Muscle of back (tissue), 13 donors: Measurements from ENCODE around the gene CLDN16. TPM values are rescaled to one million over a fixed set of nuclear protein-coding genes. Genes with fewer than 3 reads are reported as not detected.

Experiments used
- DNase-seq, 3 donors: peaks; one replicate each; pipeline versions ENCODE4 v3.0.0 to v3.0.0-alpha.2; 2013
- long read RNA-seq, 9 donors: transcript quantifications; one replicate each; lab custom pipeline, GENCODE V29; 2026
- polyA plus RNA-seq, 10 donors: library from polyadenylated mRNA; unstranded; fragments of 120-200 nt; gene quantifications; one replicate each; pipeline ENCODE4 v1.2.1, GENCODE V29; 2013; ENCODE audit not compliant: insufficient read length in 10 of 10

CLDN16 gene
- polyA plus RNA-seq, result under 1 TPM in 8 of 10 donors, not detected in 2; 0.04 to 0.45 (median 0.21) TPM
- long read RNA-seq, donor 1, result 0 reads
- long read RNA-seq, donor 2, result 0 reads
- long read RNA-seq, donor 3, result 0 reads
- long read RNA-seq, donor 4, result 0 reads
- long read RNA-seq, donor 5, result 0 reads
- long read RNA-seq, donor 6, result 0 reads
- long read RNA-seq, donor 7, result 0 reads
- long read RNA-seq, donor 8, result 0 reads
- long read RNA-seq, donor 9, result 0 reads

GRCh38 chr3:190387578-190388213, at the start of gene CLDN16:
CLDN16 (plus strand) TSS chr3:190388163; CDS start chr3:190388330, 167 bp downstream.
- peak in 1 of 3 donors; percentile 23 for DNase-seq

- DNase-seq, result no peak
These were observed 49.2 kb upstream of the CLDN16 start for GRCh38 chr3:190338717-190339116.

- DNase-seq, result no peak
These were observed 48.8 kb upstream of the CLDN16 start for GRCh38 chr3:190339130-190339529.

GRCh38 chr3:190340071-190340470, 47.9 kb upstream of the CLDN16 start:
- no peak for DNase-seq

GRCh38 chr3:190345027-190345821, 42.7 kb upstream of the CLDN16 start:
- peak in 2 of 3 donors; percentile 6 to 79 for DNase-seq

- no peak for DNase-seq
These were observed 42.1 kb upstream of the CLDN16 start for GRCh38 chr3:190345878-190346277.

- no peak for DNase-seq
These were observed 41.4 kb upstream of the CLDN16 start for GRCh38 chr3:190346541-190346940.

- DNase-seq, result no peak
These were observed 35.0 kb upstream of the CLDN16 start for GRCh38 chr3:190352861-190353457.

GRCh38 chr3:190356246-190356645, 31.7 kb upstream of the CLDN16 start:
- no peak for DNase-seq

- no peak for DNase-seq
These were observed 30.5 kb upstream of the CLDN16 start for GRCh38 chr3:190357468-190357867.

- no peak for DNase-seq
These were observed 28.1 kb upstream of the CLDN16 start for GRCh38 chr3:190359813-190360212.

GRCh38 chr3:190360228-190360627, 27.7 kb upstream of the CLDN16 start:
- DNase-seq, result no peak

GRCh38 chr3:190361791-190362190, 26.2 kb upstream of the CLDN16 start:
- no peak for DNase-seq

GRCh38 chr3:190362258-190362657, 25.7 kb upstream of the CLDN16 start:
- DNase-seq, result no peak

- DNase-seq, result no peak
These were observed 21.8 kb upstream of the CLDN16 start for GRCh38 chr3:190366133-190366532.

- DNase-seq, result no peak
These were observed 19.1 kb upstream of the CLDN16 start for GRCh38 chr3:190368881-190369280.

- no peak for DNase-seq
These were observed 18.2 kb upstream of the CLDN16 start for GRCh38 chr3:190369668-190370295.

- no peak for DNase-seq
These were observed 17.6 kb upstream of the CLDN16 start for GRCh38 chr3:190370369-190370768.

- DNase-seq, result no peak
These were observed 16.8 kb upstream of the CLDN16 start for GRCh38 chr3:190371152-190371551.

GRCh38 chr3:190375246-190375645, 12.7 kb upstream of the CLDN16 start:
- no peak for DNase-seq

GRCh38 chr3:190375671-190376070, 12.3 kb upstream of the CLDN16 start:
- no peak for DNase-seq
